K562 (cell line): ENCODE data around the gene EXOC3. TPM values are rescaled to one million over a fixed set of nuclear protein-coding genes. Genes with fewer than 3 reads are reported as not detected.

Experiments
- ARID1B ChIP-seq: fragments of 450-650 bp; IDR thresholded peaks from 2 replicates; pipeline ENCODE4 v1.6.1; 2016; ENCODE audit warnings: antibody characterized with exemption, mild to moderate bottlenecking, inconsistent platforms
- ATF3 ChIP-seq, 2 experiments: fragments of 450-650 bp in 1 of 2; sonication (generic) in 1 of 2; formaldehyde crosslinking in 1 of 2; IDR thresholded peaks in 1 of 2; conservative IDR thresholded peaks in 1 of 2; 2 replicates each; pipeline versions ENCODE4 v1.6.1 to v1.8.1; 2016 to 2023; ENCODE audit warnings: mild to moderate bottlenecking in 2 of 2, moderate library complexity in 2 of 2, inconsistent platforms in 1 of 2, missing genetic modification reagents in 1 of 2
- COPS2 ChIP-seq: fragments of 450-650 bp; conservative IDR thresholded peaks from 2 replicates; pipeline ENCODE4 v1.6.1; 2016; ENCODE audit warnings: mild to moderate bottlenecking, moderate library complexity
- CREM ChIP-seq: IDR thresholded peaks from 2 replicates; pipeline ENCODE4 v1.6.1; 2014; ENCODE audit warnings: antibody characterized with exemption, low read depth
- FOSL1 ChIP-seq: fragments of 200-800 bp; sonication (Bioruptor generic); conservative IDR thresholded peaks from 2 replicates; pipeline ENCODE4 v1.6.1; 2016; ENCODE audit warnings: missing genetic modification characterization, missing compliant biosample characterization
- FOXK1 ChIP-seq: sonication (generic); formaldehyde crosslinking; IDR thresholded peaks from 2 replicates; pipeline ENCODE4 v1.8.0; 2022; ENCODE audit warnings: missing genetic modification reagents, mild to moderate bottlenecking, borderline replicate concordance
- L3MBTL2 ChIP-seq: fragments of 450-650 bp; IDR thresholded peaks from 2 replicates; pipeline ENCODE4 v1.6.1; 2016; ENCODE audit warnings: mild to moderate bottlenecking, moderate library complexity
- NR2F6 ChIP-seq: fragments of 450-650 bp; formaldehyde crosslinking; IDR thresholded peaks from 2 replicates; pipeline ENCODE4 v1.4.0; 2020; ENCODE audit warnings: mild to moderate bottlenecking
- SIX5 ChIP-seq, 2 experiments: IDR thresholded peaks; 2 replicates each; pipeline ENCODE4 v1.6.1; 2011; ENCODE audit warnings: low read length in 2 of 2, borderline replicate concordance in 1 of 2, low read depth in 1 of 2, mild to moderate bottlenecking in 1 of 2, moderate library complexity in 1 of 2; ENCODE audit not compliant: insufficient read depth in 1 of 2
- SRSF1 ChIP-seq: fragments of 200-400 bp; formaldehyde crosslinking; IDR thresholded peaks from 2 replicates; pipeline ENCODE4 v1.6.1; 2017; ENCODE audit warnings: mild to moderate bottlenecking, low read depth, low read length, moderate library complexity
- TAL1 ChIP-seq: fragments of 450-650 bp; IDR thresholded peaks from 2 replicates; pipeline ENCODE4 v1.6.1; 2016; ENCODE audit warnings: mild to moderate bottlenecking
- TCF3 ChIP-seq: sonication (generic); formaldehyde crosslinking; IDR thresholded peaks from 2 replicates; pipeline ENCODE4 v1.4.0; 2020; ENCODE audit warnings: mild to moderate bottlenecking, missing genetic modification reagents
- THRA ChIP-seq: fragments of 450-650 bp; IDR thresholded peaks from 2 replicates; pipeline ENCODE4 v1.6.1; 2017; ENCODE audit warnings: mild to moderate bottlenecking, moderate library complexity
- TSC22D4 ChIP-seq: fragments of 450-650 bp; IDR thresholded peaks from 2 replicates; pipeline ENCODE4 v1.6.1; 2016; ENCODE audit warnings: missing genetic modification characterization, missing biosample characterization, control low read depth
- ZNF175 ChIP-seq: fragments of 200-800 bp; sonication (Bioruptor generic); IDR thresholded peaks from 2 replicates; pipeline ENCODE4 v1.6.1; 2016; ENCODE audit warnings: low read depth, mild to moderate bottlenecking, missing genetic modification characterization, missing compliant biosample characterization
- ZNF23 ChIP-seq: fragments of 250-450 bp; sonication (Bioruptor Pico); IDR thresholded peaks from 2 replicates; pipeline ENCODE4 v1.4.0; 2020; ENCODE audit warnings: mild to moderate bottlenecking
- ZNF512 ChIP-seq: IDR thresholded peaks from 2 replicates; pipeline ENCODE4 v1.6.1; 2016; ENCODE audit warnings: missing genetic modification characterization, missing compliant biosample characterization
- polyA plus RNA-seq, 8 experiments: library from polyadenylated mRNA; depleted of rRNA in 4 of 8; stranded (reverse) in 5 of 8; unstranded in 3 of 8; fragments of >200 nt; fragmentation: Nextera tagmentation in 2 of 8; fragmentation: Illumina TruSeq in 1 of 8; extraction: Ambion mirVana in 2 of 8; extraction: Trizol in 1 of 8; gene quantifications; 2 replicates each; pipeline versions ENCODE4 v1.2.1 to v1.2.3, GENCODE V29; 2011 to 2014; ENCODE audit warnings: inconsistent platforms in 1 of 8, missing spikeins in 1 of 8
- total RNA-seq, 7 experiments: library from RNA; depleted of rRNA in 6 of 7; stranded (reverse); fragments of >200 nt in 6 of 7; fragmentation: Illumina TruSeq in 2 of 7; extraction: Trizol in 2 of 7; gene quantifications; 2 replicates each; pipeline versions ENCODE4 v1.2.1 to v1.2.3, GENCODE V29; 2011 to 2021; ENCODE audit warnings: low replicate concordance in 1 of 7
- TF ChIP-seq, protein P1 (sequence below): fragments of 250-450 bp; sonication (Bioruptor Pico); IDR thresholded peaks from 2 replicates; pipeline ENCODE4 v1.8.0; 2022; ENCODE audit warnings: inconsistent platforms
- TF ChIP-seq, protein P2 (sequence below), 2 experiments: fragments of 150-350 bp in 1 of 2; IDR thresholded peaks; 2 replicates each; pipeline ENCODE4 v1.6.1; 2012 to 2016; ENCODE audit warnings: low read depth in 2 of 2, low read length in 2 of 2, mild to moderate bottlenecking in 1 of 2, moderate library complexity in 1 of 2

The EXOC3 gene
- total and polyA plus RNA-seq, 9 of the 15 experiments (the other 6 are each of a cell fraction or from before 2014, with no cell fraction given) = 1.4 to 41.9 (median 22.4) TPM

DNA sequence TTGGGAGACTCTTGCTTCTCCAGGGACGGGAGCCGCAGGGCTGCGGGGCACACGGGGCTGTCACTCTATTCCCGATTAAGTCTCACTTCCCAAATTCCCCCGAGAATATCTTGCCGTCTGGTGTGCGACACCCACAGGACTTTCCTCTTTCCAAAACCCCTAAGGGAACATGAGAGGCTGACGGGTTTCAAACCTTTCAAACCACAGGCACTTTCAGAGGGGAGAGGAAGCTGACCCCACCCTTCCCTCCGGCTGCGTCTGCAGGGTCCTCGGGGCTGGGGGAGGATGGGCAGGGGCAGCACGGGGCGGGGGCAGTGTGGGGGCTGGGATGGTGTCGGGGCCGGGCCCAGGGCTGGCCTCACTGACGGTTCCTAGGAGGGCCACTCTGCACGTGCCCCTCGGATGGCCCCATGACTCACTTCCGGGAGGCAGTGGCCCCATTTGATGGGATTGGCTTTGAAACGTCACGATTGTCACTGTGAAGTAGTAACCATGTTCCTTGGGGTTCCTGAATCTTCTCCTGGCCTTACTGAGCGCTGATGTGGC lies 43.0 kb downstream of the EXOC3 start (continued):
- no peak for TF ChIP-seq NR2F6 (CRISPR knock-in tag)
- no peak for TF ChIP-seq THRA
- peak; percentile 56 for TF ChIP-seq CREM
- peak; percentile 67 for TF ChIP-seq FOSL1 (tag)
- peak; percentile 31; the same call in 1 of the 2 replicates for TF ChIP-seq ATF3 (IDR thresholded peaks at IDR 0.05)
- TF ChIP-seq ATF3 (CRISPR knock-in tag; conservative IDR thresholded peaks at IDR 0.05) = no peak
- TF ChIP-seq ZNF175 (CRISPR knock-in tag) = no peak
- no peak for TF ChIP-seq TCF3
- TF ChIP-seq, protein P1, sequence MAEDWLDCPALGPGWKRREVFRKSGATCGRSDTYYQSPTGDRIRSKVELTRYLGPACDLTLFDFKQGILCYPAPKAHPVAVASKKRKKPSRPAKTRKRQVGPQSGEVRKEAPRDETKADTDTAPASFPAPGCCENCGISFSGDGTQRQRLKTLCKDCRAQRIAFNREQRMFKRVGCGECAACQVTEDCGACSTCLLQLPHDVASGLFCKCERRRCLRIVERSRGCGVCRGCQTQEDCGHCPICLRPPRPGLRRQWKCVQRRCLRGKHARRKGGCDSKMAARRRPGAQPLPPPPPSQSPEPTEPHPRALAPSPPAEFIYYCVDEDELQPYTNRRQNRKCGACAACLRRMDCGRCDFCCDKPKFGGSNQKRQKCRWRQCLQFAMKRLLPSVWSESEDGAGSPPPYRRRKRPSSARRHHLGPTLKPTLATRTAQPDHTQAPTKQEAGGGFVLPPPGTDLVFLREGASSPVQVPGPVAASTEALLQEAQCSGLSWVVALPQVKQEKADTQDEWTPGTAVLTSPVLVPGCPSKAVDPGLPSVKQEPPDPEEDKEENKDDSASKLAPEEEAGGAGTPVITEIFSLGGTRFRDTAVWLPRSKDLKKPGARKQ (CRISPR knock-in tag) = no peak
- no peak for TF ChIP-seq FOXK1 (CRISPR knock-in tag)
- no peak for TF ChIP-seq COPS2
- TF ChIP-seq TSC22D4 (tag) = no peak
- no peak for TF ChIP-seq TAL1
- peak; percentile 16; the same call in 1 of the 2 replicates for TF ChIP-seq L3MBTL2
- no peak for TF ChIP-seq ZNF23 (CRISPR knock-in tag)
- TF ChIP-seq SRSF1 = no peak
- TF ChIP-seq SIX5 (IDR thresholded peaks at IDR 0.05; ENCODE audit: borderline replicate concordance in 1 of 2, insufficient read depth in 1 of 2, low read depth in 1 of 2, low read length in 2 of 2) = no peak
- no peak for TF ChIP-seq ARID1B
- TF ChIP-seq ZNF512 (tag) = no peak
- TF ChIP-seq, protein P2, sequence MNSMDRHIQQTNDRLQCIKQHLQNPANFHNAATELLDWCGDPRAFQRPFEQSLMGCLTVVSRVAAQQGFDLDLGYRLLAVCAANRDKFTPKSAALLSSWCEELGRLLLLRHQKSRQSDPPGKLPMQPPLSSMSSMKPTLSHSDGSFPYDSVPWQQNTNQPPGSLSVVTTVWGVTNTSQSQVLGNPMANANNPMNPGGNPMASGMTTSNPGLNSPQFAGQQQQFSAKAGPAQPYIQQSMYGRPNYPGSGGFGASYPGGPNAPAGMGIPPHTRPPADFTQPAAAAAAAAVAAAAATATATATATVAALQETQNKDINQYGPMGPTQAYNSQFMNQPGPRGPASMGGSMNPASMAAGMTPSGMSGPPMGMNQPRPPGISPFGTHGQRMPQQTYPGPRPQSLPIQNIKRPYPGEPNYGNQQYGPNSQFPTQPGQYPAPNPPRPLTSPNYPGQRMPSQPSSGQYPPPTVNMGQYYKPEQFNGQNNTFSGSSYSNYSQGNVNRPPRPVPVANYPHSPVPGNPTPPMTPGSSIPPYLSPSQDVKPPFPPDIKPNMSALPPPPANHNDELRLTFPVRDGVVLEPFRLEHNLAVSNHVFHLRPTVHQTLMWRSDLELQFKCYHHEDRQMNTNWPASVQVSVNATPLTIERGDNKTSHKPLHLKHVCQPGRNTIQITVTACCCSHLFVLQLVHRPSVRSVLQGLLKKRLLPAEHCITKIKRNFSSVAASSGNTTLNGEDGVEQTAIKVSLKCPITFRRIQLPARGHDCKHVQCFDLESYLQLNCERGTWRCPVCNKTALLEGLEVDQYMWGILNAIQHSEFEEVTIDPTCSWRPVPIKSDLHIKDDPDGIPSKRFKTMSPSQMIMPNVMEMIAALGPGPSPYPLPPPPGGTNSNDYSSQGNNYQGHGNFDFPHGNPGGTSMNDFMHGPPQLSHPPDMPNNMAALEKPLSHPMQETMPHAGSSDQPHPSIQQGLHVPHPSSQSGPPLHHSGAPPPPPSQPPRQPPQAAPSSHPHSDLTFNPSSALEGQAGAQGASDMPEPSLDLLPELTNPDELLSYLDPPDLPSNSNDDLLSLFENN (IDR thresholded peaks at IDR 0.05; ENCODE audit: low read depth in 2 of 2, low read length in 2 of 2) = no peak
